Endothelial cell of umbilical vein (primary cell): Measurements from ENCODE around the gene ME3.

Experiments
- CTCF ChIP-seq, 2 donors: IDR thresholded peaks; 1 replicate in 1 of 2; 2 replicates in 1 of 2; pipeline ENCODE4 v1.5.1; 2011; ENCODE audit warnings: low read length in 2 of 2, mild to moderate bottlenecking in 2 of 2, moderate library complexity in 2 of 2, control low read depth in 1 of 2, inconsistent platforms in 1 of 2, low read depth in 1 of 2; ENCODE audit not compliant: insufficient read depth in 1 of 2; ENCODE audit errors: extremely low read depth in 1 of 2
- GATA2 ChIP-seq: IDR thresholded peaks from 2 replicates; pipeline ENCODE4 v1.7.0; 2011; ENCODE audit warnings: low read depth, mild to moderate bottlenecking, moderate library complexity, mixed read lengths, low read length; ENCODE audit not compliant: insufficient read length, insufficient read depth
- POLR2A ChIP-seq: IDR thresholded peaks from 2 replicates; pipeline ENCODE4 v1.6.1; 2012; ENCODE audit warnings: low read depth, mild to moderate bottlenecking, control low read depth, low read length
- POLR2AphosphoS5 ChIP-seq: IDR thresholded peaks from 2 replicates; pipeline ENCODE4 v1.6.1; 2012; ENCODE audit warnings: low read depth, mild to moderate bottlenecking, control low read depth, low read length, moderate library complexity; ENCODE audit not compliant: insufficient read depth

GRCh38 chr11:86589204-86589603, 83.2 kb downstream of the ME3 start:
- TF ChIP-seq CTCF (IDR thresholded peaks at IDR 0.05; ENCODE audit: extremely low read depth in 1 of 2, insufficient read depth in 1 of 2, low read depth in 1 of 2, low read length in 2 of 2): no peak
- no peak for TF ChIP-seq POLR2AphosphoS5
- TF ChIP-seq GATA2: no peak
- TF ChIP-seq POLR2A: no peak
